Activated T-cell treated with anti-CD3 and anti-CD28 coated beads, Interleukin-2, amount 50 U/mL, for 48 hours (primary cell): ENCODE results near the gene HOXA4.

Experiments
- DNase-seq, 2 experiments: peaks; one replicate each; pipeline ENCODE4 v3.0.0-alpha.2; 2020

HOXA4 gene

GRCh38 chr7:27169658-27170425 is 39.3 kb upstream of the HOXA4 start:
- peak in 1 of 2 experiments; percentile 52 for DNase-seq

- DNase-seq, result peak; percentile 60 to 67
Measured at GRCh38 chr7:27168265-27168947, 37.8 kb upstream of the HOXA4 start.

DNA sequence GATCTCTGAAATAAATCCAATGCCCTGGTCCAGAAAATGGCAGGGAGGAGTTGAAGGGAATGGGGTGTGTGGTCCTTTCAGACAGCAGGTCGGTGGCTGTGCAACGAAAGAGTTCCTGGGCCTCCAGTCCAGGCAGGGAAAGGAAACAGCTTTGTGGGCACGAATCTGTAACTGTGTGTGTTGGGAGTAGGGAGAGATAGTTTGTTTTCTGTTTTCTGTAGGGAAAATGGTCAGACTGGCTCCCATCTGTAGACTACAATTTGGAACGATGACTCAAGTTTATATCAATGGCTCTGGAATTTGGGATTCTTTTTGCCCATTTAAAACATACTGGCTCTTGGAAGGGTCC is 37.3 kb upstream of the HOXA4 start:
- DNase-seq, result no peak

- peak in 1 of 2 experiments; percentile 29 for DNase-seq
Measured at GRCh38 chr7:27166531-27167505, 36.3 kb upstream of the HOXA4 start.

DNA sequence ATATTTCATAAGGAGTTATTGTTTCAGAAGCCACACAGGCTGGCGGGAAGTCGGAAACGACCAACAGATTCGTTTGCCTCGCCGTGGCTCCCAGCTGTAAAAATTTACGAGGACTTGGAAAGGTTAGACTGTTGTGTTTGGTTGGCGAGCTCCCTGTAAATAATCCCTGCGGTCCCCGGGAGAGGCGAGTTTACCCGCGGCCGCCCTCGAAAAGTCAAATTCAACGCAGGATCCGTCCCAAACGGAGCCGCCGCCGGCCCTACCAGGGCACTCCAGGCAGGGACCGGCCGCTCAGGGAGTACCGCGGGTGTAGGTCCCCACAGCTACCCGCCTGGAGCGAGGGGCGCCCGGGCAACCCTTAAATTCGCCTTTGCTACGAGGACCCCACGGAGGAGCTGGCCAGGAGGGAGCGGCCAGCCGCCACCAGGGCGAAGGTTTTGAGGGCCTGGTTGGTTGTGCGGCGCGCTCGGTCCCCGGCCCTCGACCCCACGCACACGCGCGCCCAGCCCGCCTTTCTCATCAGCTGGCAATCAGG is 35.5 kb upstream of the HOXA4 start:
- peak in 1 of 2 experiments; percentile 40 for DNase-seq

- peak; percentile 32 to 43 for DNase-seq
Measured at GRCh38 chr7:27165089-27165995, 34.8 kb upstream of the HOXA4 start, which contains the start of gene HOXA9. Gene HOXA9 (minus strand): TSS chr7:27165537. CDS start chr7:27165457, 80 bp downstream.

DNA sequence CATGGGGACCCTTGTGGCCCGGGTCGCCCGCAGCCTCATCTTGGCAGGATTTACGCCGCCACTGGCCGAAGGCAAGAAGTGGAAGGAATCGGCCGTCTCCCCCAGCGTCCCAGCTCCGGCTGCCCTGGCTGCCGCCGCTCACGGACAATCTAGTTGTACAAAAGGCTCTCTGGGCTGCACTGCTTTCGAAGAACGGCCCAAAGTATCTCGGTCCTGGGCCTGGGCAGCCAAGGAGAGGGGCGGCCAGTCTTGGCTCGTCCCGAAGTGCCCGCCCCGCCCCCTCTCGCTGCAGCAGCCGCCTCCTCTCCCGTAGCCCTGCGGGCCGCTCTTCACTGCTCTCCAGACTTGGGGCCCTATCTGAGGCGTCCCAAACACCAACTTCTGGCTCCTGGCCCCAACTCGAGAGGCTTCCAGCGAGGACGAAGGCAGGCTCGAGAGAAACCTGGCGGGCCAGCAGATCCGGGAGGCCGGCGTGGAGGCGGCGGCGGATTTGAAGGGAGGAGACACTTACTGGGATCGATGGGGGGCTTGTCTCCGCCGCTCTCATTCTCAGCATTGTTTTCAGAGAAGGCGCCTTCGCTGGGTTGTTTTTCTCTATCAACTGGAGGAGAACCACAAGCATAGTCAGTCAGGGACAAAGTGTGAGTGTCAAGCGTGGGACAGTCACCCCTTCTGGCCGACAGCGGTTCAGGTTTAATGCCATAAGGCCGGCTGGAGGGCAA is 34.0 kb upstream of the HOXA4 start:
- DNase-seq, result peak; percentile 45 to 48

DNA sequence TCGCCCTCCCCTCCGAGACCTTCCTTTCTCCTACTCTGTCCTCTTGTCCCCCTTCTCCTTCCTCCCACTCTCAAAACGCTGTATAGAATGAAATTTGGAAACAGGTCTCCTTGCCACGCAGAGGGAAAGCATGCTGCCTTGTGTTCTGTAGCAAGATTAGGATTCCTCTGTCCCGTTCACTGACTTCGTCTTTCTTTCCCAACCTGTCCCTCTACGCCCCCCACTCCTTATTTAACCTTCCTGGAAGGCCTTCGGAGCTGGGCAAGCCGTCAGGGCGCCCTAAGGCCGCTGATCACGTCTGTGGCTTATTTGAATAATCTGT is 33.4 kb upstream of the HOXA4 start:
- DNase-seq, result no peak

DNA sequence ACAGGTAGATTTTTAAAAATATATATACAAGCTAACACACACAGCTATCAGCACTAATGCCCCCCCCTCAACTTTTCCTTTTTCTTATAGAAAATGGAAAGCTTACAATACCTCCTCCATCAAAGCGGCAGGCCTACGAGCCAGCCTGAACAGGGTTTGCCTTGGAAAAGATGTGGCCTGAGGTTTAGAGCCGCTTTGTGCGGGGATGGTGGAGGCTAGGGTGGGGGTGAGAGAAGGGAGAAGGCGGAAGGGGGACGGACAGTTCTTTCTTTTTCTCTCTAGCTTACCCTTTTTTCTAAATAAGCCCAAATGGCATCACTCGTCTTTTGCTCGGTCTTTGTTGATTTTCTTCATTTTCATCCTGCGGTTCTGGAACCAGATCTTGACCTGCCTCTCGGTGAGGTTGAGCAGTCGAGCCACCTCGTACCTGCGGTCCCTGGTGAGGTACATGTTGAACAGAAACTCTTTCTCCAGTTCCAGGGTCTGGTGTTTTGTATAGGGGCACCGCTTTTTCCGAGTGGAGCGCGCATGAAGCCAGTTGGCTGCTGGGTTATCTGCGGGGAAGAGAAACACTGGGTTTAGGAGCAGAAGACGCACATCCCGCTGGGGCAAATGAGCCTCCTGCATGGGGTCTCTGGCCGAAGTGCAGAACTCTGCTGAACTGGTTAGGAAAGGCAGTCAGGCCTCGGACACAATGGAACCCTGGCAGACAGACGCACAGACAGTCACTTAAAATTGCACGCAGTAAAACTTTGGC is 32.9 kb upstream of the HOXA4 start:
- peak in 1 of 2 experiments; percentile 24 for DNase-seq

DNA sequence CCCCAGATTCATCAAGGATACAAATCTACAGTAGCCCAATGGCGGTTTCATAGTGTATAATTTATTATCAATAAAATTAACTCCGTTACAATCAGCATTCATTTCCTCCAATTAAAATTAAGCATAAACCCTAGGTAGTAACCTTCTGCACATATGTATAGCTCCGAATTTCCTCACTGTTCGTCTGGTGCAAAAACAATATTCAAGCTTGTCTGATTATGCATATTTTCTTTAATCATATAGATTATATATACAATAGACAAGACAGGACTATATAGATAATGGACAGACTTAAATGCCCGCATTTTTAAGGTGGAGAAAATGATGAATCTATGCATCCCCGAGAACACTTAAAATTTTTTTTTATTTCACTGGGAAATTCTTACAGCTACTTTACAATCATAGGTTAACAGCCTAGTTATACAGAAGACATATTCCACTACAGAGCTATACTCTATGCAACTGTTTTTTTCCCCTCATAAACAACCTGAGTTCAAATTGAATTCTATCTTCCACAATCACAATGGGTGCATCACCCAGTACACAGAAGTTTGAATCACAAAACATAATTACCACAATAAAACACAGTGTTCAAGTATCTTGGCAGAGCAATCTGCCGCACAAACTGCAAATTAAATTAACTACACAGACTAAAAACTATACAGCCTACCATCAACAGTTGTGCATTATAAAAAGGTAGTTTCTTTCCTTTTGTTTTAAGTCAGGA is 32.2 kb upstream of the HOXA4 start:
- DNase-seq, result no peak

- peak in 1 of 2 experiments; percentile 14 for DNase-seq
Measured at GRCh38 chr7:27161721-27162560, 31.4 kb upstream of the HOXA4 start.

- DNase-seq, result no peak
Measured at GRCh38 chr7:27161214-27161720, 30.7 kb upstream of the HOXA4 start.

- DNase-seq, result peak; percentile 87 to 89
Measured at GRCh38 chr7:27160546-27161213, 30.1 kb upstream of the HOXA4 start.

GRCh38 chr7:27160145-27160545 is 29.6 kb upstream of the HOXA4 start:
- DNase-seq, result peak; percentile 45 to 46

GRCh38 chr7:27159266-27160144 is 28.9 kb upstream of the HOXA4 start:
- peak; percentile 23 to 25 for DNase-seq

- peak; percentile 26 to 28 for DNase-seq
Measured at GRCh38 chr7:27158436-27159265, 28.1 kb upstream of the HOXA4 start.
